Measurements from ENCODE around the gene BATF2. TPM values are rescaled to one million over a fixed set of nuclear protein-coding genes. Genes with fewer than 3 reads are reported as not detected.
A peak's percentile ranks its signal among the peaks of the same experiment; 100 is the strongest.
"Not testable (repeated sequence)": the region's sequence is repeated elsewhere in the genome, so short reads cannot be mapped to it uniquely, and the experiment has no call there.

Gene BATF2
- total RNA-seq, 2 experiments from 2014 or later = not detected

- Mint-ChIP-seq H3K4me1 (ENCODE audit: low read depth) (peaks cover 23% of the 10 kb centered on the region), H3K4me3 (peak within 1 kb of the TSS; percentile 88), H3K27me3 (no peaks in the 10 kb centered on the region), H3K9me3 (no peaks in the 10 kb centered on the region), H3K36me3 (ENCODE audit: low read depth) (peaks cover 20% of the 10 kb centered on the region), H3K27ac (peak within 1 kb of the TSS; percentile 99)
- intact Hi-C loops (cut with micrococcal nuclease) = loop anchor here (10.0 kb wide), 2 partner anchors 101 to 169 kb away; partner anchors contain the start of genes CDC42BPG, TM7SF2 and ZNHIT2
- TF ChIP-seq CTCF (IDR thresholded peaks at IDR 0.05) = peak; percentile 88
- peak; percentile 76 for ATAC-seq
- POLR2A ChIA-PET = interaction anchor here (0.8 to 4.5 kb wide), 25 partner anchors 9 to 448 kb away, joined by 3 to 38 read pairs (median 3); partner anchors contain the start of genes FAU, MRPL49, POLA2 and PPP2R5B
- CTCF ChIA-PET = interaction anchor here (0.7 to 6.7 kb wide), 38 partner anchors 9 to 325 kb away, joined by 3 to 45 read pairs (median 4); partner anchors contain the start of genes BATF2, CDCA5, MAJIN and SAC3D1
- DNase-seq = peak; percentile 91
Measured at GRCh38 chr11:65013888-65014725, 17.3 kb upstream of the BATF2 start, which contains the start of gene ARL2. ARL2 (plus strand) TSS chr11:65014160; CDS start chr11:65014208, 48 bp downstream.

GRCh38 chr11:65013130-65013887 lies 16.5 kb upstream of the BATF2 start:
- TF ChIP-seq CTCF (IDR thresholded peaks at IDR 0.05) = no peak
- ATAC-seq = peak; percentile 90
- CTCF ChIA-PET = interaction anchor here (0.7 to 6.7 kb wide), 40 partner anchors 8 to 235 kb away, joined by 3 to 45 read pairs (median 4); partner anchors contain the start of genes CDC42BPG, CDCA5, FAU and MAJIN
- POLR2A ChIA-PET = interaction anchor here (0.6 to 4.5 kb wide), 12 partner anchors 13 to 408 kb away, joined by 3 to 38 read pairs (median 4); partner anchors contain the start of genes PPP2R5B, SAC3D1, SNX15 and ZNHIT2
- peak overlapping the region; percentile 79 for H3K4me3 Mint-ChIP-seq
- H3K36me3 Mint-ChIP-seq (ENCODE audit: low read depth) = peaks cover 20% of the 10 kb centered on the region
- intact Hi-C loops (cut with micrococcal nuclease) = loop anchor here (10.0 kb wide), 2 partner anchors 101 to 169 kb away; partner anchors contain the start of genes CDC42BPG, TM7SF2 and ZNHIT2
- H3K9me3 Mint-ChIP-seq = no peaks in the 10 kb centered on the region
- no peaks in the 10 kb centered on the region for H3K27me3 Mint-ChIP-seq
- H3K27ac Mint-ChIP-seq = peak overlapping the region; percentile 99
- DNase-seq = peak; percentile 97
- peaks cover 23% of the 10 kb centered on the region for H3K4me1 Mint-ChIP-seq (ENCODE audit: low read depth)

- no peak for TF ChIP-seq CTCF (IDR thresholded peaks at IDR 0.05)
- ATAC-seq (no peak), DNase-seq (no peak)
- POLR2A ChIA-PET = interaction anchor here (1.6 kb wide), 1 partner anchor 108 kb away, joined by 4 read pairs; the partner anchor contains the start of gene ZNHIT2
- Mint-ChIP-seq H3K4me3 (no peak overlapping the region), H3K4me1 (ENCODE audit: low read depth) (peaks cover 5% of the 10 kb centered on the region), H3K36me3 (ENCODE audit: low read depth) (no peaks in the 10 kb centered on the region), H3K27me3 (no peaks in the 10 kb centered on the region), H3K27ac (no peak overlapping the region), H3K9me3 (no peaks in the 10 kb centered on the region)
- CTCF ChIA-PET = interaction anchor here (1.4 kb wide), 1 partner anchor 109 kb away, joined by 3 read pairs; the partner anchor contains the start of gene ZNHIT2
- intact Hi-C loops (cut with micrococcal nuclease) = no loop called here
Measured at GRCh38 chr11:65008873-65009272, 12.1 kb upstream of the BATF2 start.

GRCh38 chr11:65008016-65008415 lies 11.2 kb upstream of the BATF2 start:
- intact Hi-C loops (cut with micrococcal nuclease) = no loop called here
- ChIA-PET POLR2A (interaction anchor here (1.6 kb wide), 1 partner anchor 109 kb away, joined by 4 read pairs; the partner anchor contains the start of gene ZNHIT2), CTCF (no interaction called here)
- TF ChIP-seq CTCF (IDR thresholded peaks at IDR 0.05) = no peak
- Mint-ChIP-seq H3K4me3 (no peak overlapping the region), H3K27ac (no peak overlapping the region), H3K36me3 (ENCODE audit: low read depth) (no peaks in the 10 kb centered on the region), H3K4me1 (ENCODE audit: low read depth) (peaks cover 1% of the 10 kb centered on the region), H3K27me3 (no peaks in the 10 kb centered on the region), H3K9me3 (no peaks in the 10 kb centered on the region)
- no peak for DNase-seq
- no peak for ATAC-seq

- DNase-seq; H3K4me1 Mint-ChIP-seq (ENCODE audit: low read depth); H3K36me3 Mint-ChIP-seq (ENCODE audit: low read depth); H3K4me3 Mint-ChIP-seq; POLR2A ChIA-PET; H3K9me3 Mint-ChIP-seq; intact Hi-C loops (cut with micrococcal nuclease); ATAC-seq; H3K27ac Mint-ChIP-seq; H3K27me3 Mint-ChIP-seq: not testable (repeated sequence)
- CTCF ChIA-PET = interaction anchor here (1.4 kb wide), 1 partner anchor 11 kb away, joined by 3 read pairs; no protein-coding TSS in a partner anchor
Measured at GRCh38 chr11:65003968-65004367, 7.2 kb upstream of the BATF2 start.
